Sigmoid colon (tissue), 7 donors: Measurements from ENCODE around the gene PRR7. TPM values are rescaled to one million over a fixed set of nuclear protein-coding genes. Genes with fewer than 3 reads are reported as not detected.

Experiments
- DNase-seq: peaks from one replicate; pipeline ENCODE4 v3.0.0-alpha.2; 2019
- H3K27ac ChIP-seq, 4 donors: fragments of 200-600 bp; sonication (generic); one replicate each; pipeline ENCODE4 v1.5.1; 2016 to 2019; ENCODE audit warnings: mild to moderate bottlenecking in 1 of 4
- H3K27me3 ChIP-seq, 3 donors: fragments of 200-600 bp; sonication (generic); one replicate each; pipeline ENCODE4 v1.5.1; 2019; ENCODE audit warnings: mild to moderate bottlenecking in 1 of 3
- H3K36me3 ChIP-seq, 4 donors: fragments of 200-600 bp; sonication (generic); one replicate each; pipeline ENCODE4 v1.5.1; 2016 to 2019
- H3K4me1 ChIP-seq, 4 donors: fragments of 200-600 bp; sonication (generic); one replicate each; pipeline ENCODE4 v1.5.1; 2017 to 2019
- H3K4me3 ChIP-seq, 4 donors: fragments of 200-600 bp; sonication (generic); one replicate each; pipeline ENCODE4 v1.5.1; 2017 to 2019; ENCODE audit warnings: mild to moderate bottlenecking in 2 of 4, moderate library complexity in 1 of 4
- H3K9me3 ChIP-seq, 4 donors: fragments of 200-600 bp in 3 of 4; sonication (generic) in 3 of 4; one replicate each; pipeline versions ENCODE4 v1.5.1 to v1.6.1; 2013 to 2019
- CTCF ChIP-seq, 4 experiments: fragments of 450-650 bp in 3 of 4; fragments of 200-600 bp in 1 of 4; IDR thresholded peaks; one replicate each; pipeline ENCODE4 v1.5.1; 2016 to 2019; ENCODE audit warnings: antibody characterized with exemption in 4 of 4, mild to moderate bottlenecking in 3 of 4, moderate library complexity in 2 of 4
- EP300 ChIP-seq, 4 donors: sonication (generic); formaldehyde crosslinking; IDR thresholded peaks; one replicate each; pipeline ENCODE4 v1.6.1; 2017; ENCODE audit warnings: antibody characterized with exemption in 4 of 4
- POLR2A ChIP-seq, 2 donors: fragments of 450-650 bp; IDR thresholded peaks; one replicate each; pipeline ENCODE4 v1.6.1; 2016; ENCODE audit warnings: antibody characterized with exemption in 2 of 2, mild to moderate bottlenecking in 2 of 2, moderate library complexity in 2 of 2
- POLR2AphosphoS5 ChIP-seq, 4 donors: sonication (generic); formaldehyde crosslinking; IDR thresholded peaks; one replicate each; pipeline ENCODE4 v1.6.1; 2017; ENCODE audit warnings: antibody characterized with exemption in 4 of 4
- WGBS, 2 donors: extraction: QIAGEN DNeasy Blood & Tissue Kit; methylation state at CpG; one replicate each; pipeline ENCODE4 v1.1.7; 2013; 5-methylcytosine and 5-hydroxymethylcytosine counted together
- intact Hi-C: fragments of 100-400 bp; cut with DNase I; formaldehyde crosslinking; loops from one replicate; pipeline ENCODE4 v1.15.1; 2023
- polyA plus RNA-seq, 3 donors: library from polyadenylated mRNA; stranded (reverse); fragments of 200-250 nt; gene quantifications; one replicate each; pipeline ENCODE4 v1.2.3, GENCODE V29; 2013
- total RNA-seq, 4 donors: library from RNA; depleted of rRNA; stranded (reverse); fragments of >200 nt; gene quantifications; one replicate each; pipeline ENCODE4 v1.1.0, GENCODE V29; 2016
- donor health status: healthy with polysubstance abuse.
- donor health status: Bipolar disorder and iron deficiency.
- donor health status: healthy.

PRR7 gene
- total and polyA plus RNA-seq, 7 donors = 0.82 to 3.7 (median 2.2) TPM; not detected in 2

DNA sequence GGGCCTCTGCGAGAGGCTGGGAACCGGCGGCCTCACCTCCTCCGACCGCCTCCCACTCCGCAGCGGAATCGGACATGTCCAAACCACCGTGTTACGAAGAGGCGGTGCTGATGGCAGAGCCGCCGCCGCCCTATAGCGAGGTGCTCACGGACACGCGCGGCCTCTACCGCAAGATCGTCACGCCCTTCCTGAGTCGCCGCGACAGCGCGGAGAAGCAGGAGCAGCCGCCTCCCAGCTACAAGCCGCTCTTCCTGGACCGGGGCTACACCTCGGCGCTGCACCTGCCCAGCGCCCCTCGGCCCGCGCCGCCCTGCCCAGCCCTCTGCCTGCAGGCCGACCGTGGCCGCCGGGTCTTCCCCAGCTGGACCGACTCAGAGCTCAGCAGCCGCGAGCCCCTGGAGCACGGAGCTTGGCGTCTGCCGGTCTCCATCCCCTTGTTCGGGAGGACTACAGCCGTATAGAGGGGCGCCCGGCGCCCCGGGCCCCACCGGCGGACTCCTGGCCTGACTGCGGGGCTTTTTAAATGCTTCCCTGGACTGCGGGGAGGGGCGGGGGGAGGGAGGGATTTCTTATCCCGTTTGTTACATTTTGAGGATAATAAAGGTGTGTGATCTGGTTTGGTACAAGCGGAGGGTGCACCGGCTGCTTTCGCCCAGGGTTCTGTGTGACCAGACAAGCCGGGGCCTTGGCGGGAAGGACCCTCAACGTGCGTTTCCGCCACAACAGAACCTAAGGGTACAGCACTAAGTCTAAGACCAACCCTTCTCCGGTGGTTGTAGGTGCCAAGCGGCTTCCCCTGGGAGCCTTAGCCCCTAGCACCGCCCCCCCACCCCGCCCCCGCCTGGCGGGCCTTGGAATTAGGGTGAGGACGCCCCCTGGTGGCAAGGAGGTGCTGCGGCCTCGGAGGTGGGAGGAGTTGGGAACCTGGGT lies 9.3 kb downstream of the PRR7 start:
- 0 to 1% methylated on average over 76 of the region's 76 CpGs for WGBS, 2 donors
- peaks cover 0 to 22% (median 12%) of the 10 kb centered on the region in 3 donors for H3K27me3 ChIP-seq
- peak overlapping the region; percentile 68 to 82 (median 75) for H3K27ac ChIP-seq

DNA sequence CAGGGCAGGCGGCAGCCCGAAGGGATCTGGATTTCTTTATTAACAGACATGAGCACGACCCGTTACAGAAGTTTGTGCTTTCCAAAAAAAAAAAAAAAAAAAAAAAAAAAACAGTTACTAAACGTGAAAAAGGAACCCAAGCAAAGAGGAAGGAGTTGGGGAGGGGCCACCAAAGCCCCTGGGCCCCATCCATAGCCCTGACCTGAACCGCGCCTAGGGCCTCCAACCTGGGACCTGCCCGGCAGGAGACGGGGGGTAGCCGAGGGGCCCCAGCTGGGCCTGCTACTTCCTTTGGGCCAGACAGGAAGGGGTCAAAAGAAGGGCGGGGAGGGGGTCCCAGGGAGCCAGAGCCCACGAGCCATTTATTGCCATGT lies 10.0 kb downstream of the PRR7 start:
- no peak for TF ChIP-seq EP300 (IDR thresholded peaks at IDR 0.05)
- TF ChIP-seq POLR2A (IDR thresholded peaks at IDR 0.05) = no peak
- TF ChIP-seq POLR2AphosphoS5 (IDR thresholded peaks at IDR 0.05) = no peak
- TF ChIP-seq CTCF (IDR thresholded peaks at IDR 0.05) = no peak
- H3K27ac ChIP-seq = peak overlapping the region; percentile 68 to 82 (median 75)
- peaks cover 0 to 50% (median 40%) of the 10 kb centered on the region in 4 donors for H3K4me1 ChIP-seq
- WGBS, 2 donors = 27 to 31% methylated on average over 12 of the region's 12 CpGs
- H3K9me3 ChIP-seq = no peaks in the 10 kb centered on the region
- DNase-seq = no peak
- intact Hi-C loops = loop anchor here (1.0 to 2.0 kb wide), 2 partner anchors 16 to 40 kb away; partner anchors contain the start of gene DBN1
- H3K27me3 ChIP-seq = peaks cover 0 to 18% (median 11%) of the 10 kb centered on the region in 3 donors
- no peak overlapping the region for H3K4me3 ChIP-seq
- peaks cover 0 to 29% (median 16%) of the 10 kb centered on the region in 4 donors for H3K36me3 ChIP-seq

More for the DNA sequence above, 9.3 kb downstream of the PRR7 start:
- intact Hi-C loops = loop anchor here (1.0 to 2.0 kb wide), 3 partner anchors 17 to 40 kb away; partner anchors contain the start of genes DBN1 and GRK6
- Histone ChIP-seq H3K36me3 (peaks cover 0 to 29% (median 16%) of the 10 kb centered on the region in 4 donors), H3K4me3 (peak overlapping the region; percentile 41 to 53 (median 51)), H3K4me1 (peaks cover 0 to 47% (median 40%) of the 10 kb centered on the region in 4 donors), H3K9me3 (no peaks in the 10 kb centered on the region)
- DNase-seq = peak; percentile 97
- peak; percentile 66 to 92 (median 74) for TF ChIP-seq CTCF (IDR thresholded peaks at IDR 0.05)
- no peak for TF ChIP-seq EP300 (IDR thresholded peaks at IDR 0.05)
- TF ChIP-seq POLR2AphosphoS5 (IDR thresholded peaks at IDR 0.05) = peak in 3 of 4 donors; percentile 44 to 65 (median 47)

DNA sequence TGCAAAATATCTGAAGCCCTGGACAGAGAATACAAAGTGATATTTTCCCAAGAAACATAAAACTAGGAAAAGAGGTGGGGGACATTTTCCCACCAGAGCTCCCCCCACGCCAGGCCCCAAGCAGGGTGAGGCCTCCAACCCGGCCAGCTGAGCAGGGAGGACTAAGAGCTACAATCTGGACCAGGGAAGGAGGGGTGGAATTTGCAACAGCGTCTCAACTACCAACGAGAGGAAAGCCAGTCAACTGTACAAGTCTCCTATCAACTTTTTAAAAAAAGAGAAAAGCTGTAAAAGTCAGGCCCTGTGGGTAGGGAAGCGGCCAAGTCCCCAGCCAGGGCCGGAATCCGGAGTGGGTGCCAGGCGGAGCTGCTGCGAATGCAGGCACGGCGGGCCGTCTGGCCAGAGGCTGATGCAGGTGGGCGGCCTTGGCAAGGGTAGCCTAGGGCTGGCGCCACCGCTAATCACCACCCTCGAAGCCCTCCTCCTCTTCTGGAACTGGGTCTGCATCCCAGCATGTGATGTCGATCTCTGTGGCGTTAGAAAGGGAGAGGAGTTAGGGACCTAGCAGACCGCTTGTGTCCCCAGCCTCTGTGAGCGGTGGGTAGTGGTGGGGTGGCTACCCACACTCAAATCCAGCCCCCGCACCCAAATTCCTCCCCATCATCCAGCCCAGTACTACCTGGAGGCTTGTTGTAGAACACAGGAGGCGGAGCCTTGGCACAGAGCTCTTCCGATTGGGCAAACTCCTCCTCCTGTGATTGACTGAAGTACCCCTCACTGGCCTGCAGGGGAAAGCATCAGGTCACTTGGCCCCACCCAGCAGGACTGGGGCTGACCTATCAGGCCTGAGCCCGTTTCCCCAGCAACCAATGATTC lies 10.6 kb downstream of the PRR7 start:
- Histone ChIP-seq H3K27me3 (peaks cover 0 to 12% (median 5%) of the 10 kb centered on the region in 3 donors), H3K36me3 (peaks cover 0 to 29% (median 16%) of the 10 kb centered on the region in 4 donors), H3K27ac (peak overlapping the region; percentile 68 to 82 (median 75)), H3K4me3 (no peak overlapping the region), H3K9me3 (no peaks in the 10 kb centered on the region), H3K4me1 (peaks cover 0 to 55% (median 40%) of the 10 kb centered on the region in 4 donors)
- TF ChIP-seq POLR2AphosphoS5 (IDR thresholded peaks at IDR 0.05) (no peak), CTCF (IDR thresholded peaks at IDR 0.05) (peak; percentile 50 to 73 (median 63)), EP300 (IDR thresholded peaks at IDR 0.05) (no peak)
- peak; percentile 93 for DNase-seq
- intact Hi-C loops = loop anchor here (1.0 to 2.0 kb wide), 2 partner anchors 16 to 39 kb away; partner anchors contain the start of gene DBN1
- 85 to 87% methylated on average over 24 of the region's 24 CpGs for WGBS, 2 donors

GRCh38 chr5:177457852-177458681 lies 11.5 kb downstream of the PRR7 start:
- Histone ChIP-seq H3K4me3 (no peak overlapping the region), H3K36me3 (peaks cover 0 to 35% (median 16%) of the 10 kb centered on the region in 4 donors), H3K27ac (peak overlapping the region; percentile 45 to 82 (median 75)), H3K4me1 (peaks cover 0 to 55% (median 40%) of the 10 kb centered on the region in 4 donors), H3K9me3 (no peaks in the 10 kb centered on the region), H3K27me3 (peaks cover 0 to 4% (median 0%) of the 10 kb centered on the region in 3 donors)
- no peak for TF ChIP-seq POLR2A (IDR thresholded peaks at IDR 0.05)
- TF ChIP-seq EP300 (IDR thresholded peaks at IDR 0.05) = no peak
- TF ChIP-seq POLR2AphosphoS5 (IDR thresholded peaks at IDR 0.05) = no peak
- TF ChIP-seq CTCF (IDR thresholded peaks at IDR 0.05) = peak in 1 of 4 experiments; percentile 1
- intact Hi-C loops = loop anchor here (2.0 kb wide), 1 partner anchor 15 kb away; the partner anchor contains the start of gene DBN1
- WGBS, 2 donors = 88 to 90% methylated on average over 20 of the region's 20 CpGs
- peak; percentile 69 for DNase-seq
